ENCODE data around the gene LTBP2. TPM values are rescaled to one million over a fixed set of nuclear protein-coding genes. Genes with fewer than 3 reads are reported as not detected.

LTBP2 gene
- total and polyA plus RNA-seq, 8 donors, result 2.9 to 36.2 (median 7.9) TPM

- Histone ChIP-seq H3K27ac (no peak overlapping the region), H3K4me1 (peaks cover 0 to 14% (median 8%) of the 10 kb centered on the region in 4 donors), H3K4me3 (no peak overlapping the region), H3K9me3 (no peaks in the 10 kb centered on the region), H3K27me3 (no peaks in the 10 kb centered on the region), H3K36me3 (peaks cover 0 to 64% (median 28%) of the 10 kb centered on the region in 4 donors)
- 64 to 83% (median 76%) methylated on average over 11 to 14 of the region's 14 CpGs for WGBS, 5 donors
- peak in 1 of 2 donors; percentile 17 for DNase-seq
- intact Hi-C loops (cut with DNase I; ENCODE audit: low total_unique reads), result loop anchor here (5.0 kb wide), 1 partner anchor 109 kb away; the partner anchor contains the start of gene LTBP2
- no peak for TF ChIP-seq POLR2A (IDR thresholded peaks at IDR 0.05)
- TF ChIP-seq CTCF (IDR thresholded peaks at IDR 0.05), result no peak
- TF ChIP-seq EP300 (IDR thresholded peaks at IDR 0.05), result no peak
- TF ChIP-seq POLR2AphosphoS5 (IDR thresholded peaks at IDR 0.05), result no peak
Measured at GRCh38 chr14:74503291-74503937, 108.6 kb downstream of the LTBP2 start.

- WGBS, 5 donors, result 71 to 79% (median 77%) methylated on average over 21 of the region's 21 CpGs
Measured at GRCh38 chr14:74502236-74503019, 109.6 kb downstream of the LTBP2 start.

GRCh38 chr14:74501691-74502090, 110.3 kb downstream of the LTBP2 start:
- Histone ChIP-seq H3K4me3 (no peak overlapping the region), H3K9me3 (no peaks in the 10 kb centered on the region), H3K4me1 (peaks cover 0 to 14% (median 8%) of the 10 kb centered on the region in 4 donors), H3K27ac (peak overlapping the region in 1 of 5 donors; percentile 66), H3K36me3 (peaks cover 0 to 50% (median 25%) of the 10 kb centered on the region in 4 donors), H3K27me3 (no peaks in the 10 kb centered on the region)
- WGBS, 5 donors, result 56 to 71% (median 60%) methylated on average over 5 of the region's 5 CpGs
- DNase-seq, result no peak
- TF ChIP-seq EP300 (IDR thresholded peaks at IDR 0.05), result no peak
- no peak for TF ChIP-seq POLR2AphosphoS5 (IDR thresholded peaks at IDR 0.05)
- no peak for TF ChIP-seq POLR2A (IDR thresholded peaks at IDR 0.05)
- no peak for TF ChIP-seq CTCF (IDR thresholded peaks at IDR 0.05)
- intact Hi-C loops (cut with DNase I; ENCODE audit: low total_unique reads), result loop anchor here (5.0 kb wide), 1 partner anchor 111 kb away; the partner anchor contains the start of gene LTBP2

More at GRCh38 chr14:74502236-74503019, 109.6 kb downstream of the LTBP2 start:
- peak in 1 of 2 donors; percentile 75 for DNase-seq
- intact Hi-C loops (cut with DNase I; ENCODE audit: low total_unique reads), result loop anchor here (5.0 kb wide), 1 partner anchor 110 kb away; the partner anchor contains the start of gene LTBP2
- TF ChIP-seq CTCF (IDR thresholded peaks at IDR 0.05), result peak in 2 of 7 experiments; percentile 20 to 33
- no peak for TF ChIP-seq POLR2AphosphoS5 (IDR thresholded peaks at IDR 0.05)
- H3K4me3 ChIP-seq, result no peak overlapping the region
- no peaks in the 10 kb centered on the region for H3K9me3 ChIP-seq
- H3K36me3 ChIP-seq, result peaks cover 0 to 54% (median 25%) of the 10 kb centered on the region in 4 donors
- peaks cover 0 to 14% (median 8%) of the 10 kb centered on the region in 4 donors for H3K4me1 ChIP-seq
- no peaks in the 10 kb centered on the region for H3K27me3 ChIP-seq
- no peak overlapping the region for H3K27ac ChIP-seq

GRCh38 chr14:74501135-74501614, 110.9 kb downstream of the LTBP2 start:
- Histone ChIP-seq H3K4me3 (no peak overlapping the region), H3K9me3 (no peaks in the 10 kb centered on the region), H3K27me3 (no peaks in the 10 kb centered on the region), H3K4me1 (peaks cover 0 to 14% (median 8%) of the 10 kb centered on the region in 4 donors), H3K27ac (peak overlapping the region in 1 of 5 donors; percentile 66), H3K36me3 (peaks cover 0 to 50% (median 27%) of the 10 kb centered on the region in 4 donors)
- peak in 5 of 7 experiments; percentile 26 to 59 (median 51) for TF ChIP-seq CTCF (IDR thresholded peaks at IDR 0.05)
- TF ChIP-seq POLR2A (IDR thresholded peaks at IDR 0.05), result no peak
- TF ChIP-seq POLR2AphosphoS5 (IDR thresholded peaks at IDR 0.05), result peak in 1 of 3 donors; percentile 22
- WGBS, 5 donors, result 37 to 56% (median 43%) methylated on average over 16 of the region's 16 CpGs
- intact Hi-C loops (cut with DNase I; ENCODE audit: low total_unique reads), result loop anchor here (5.0 kb wide), 1 partner anchor 111 kb away; the partner anchor contains the start of gene LTBP2
- DNase-seq, result peak; percentile 70 to 92

All from stomach (tissue), 9 donors.